Measurements from ENCODE around the gene P2RY12. TPM values are rescaled to one million over a fixed set of nuclear protein-coding genes. Genes with fewer than 3 reads are reported as not detected.

P2RY12 gene
- total RNA-seq, 2 experiments from 2014 or later, result not detected

- Mint-ChIP-seq H3K9me3 (no peaks in the 10 kb centered on the region), H3K36me3 (ENCODE audit: low read depth) (no peaks in the 10 kb centered on the region), H3K27me3 (peaks cover 4% of the 10 kb centered on the region), H3K4me3 (no peak overlapping the region), H3K27ac (no peak overlapping the region), H3K4me1 (peaks cover 20% of the 10 kb centered on the region)
- CTCF ChIA-PET, result interaction anchor here (0.5 to 1.0 kb wide), 4 partner anchors 13 to 1939 kb away, joined by 3 read pairs; no protein-coding TSS in a partner anchor
- no peak for DNase-seq
- POLR2A ChIA-PET, result no interaction called here
Observed at GRCh38 chr3:151386056-151386455, 1.5 kb upstream of the P2RY12 start.

DNA sequence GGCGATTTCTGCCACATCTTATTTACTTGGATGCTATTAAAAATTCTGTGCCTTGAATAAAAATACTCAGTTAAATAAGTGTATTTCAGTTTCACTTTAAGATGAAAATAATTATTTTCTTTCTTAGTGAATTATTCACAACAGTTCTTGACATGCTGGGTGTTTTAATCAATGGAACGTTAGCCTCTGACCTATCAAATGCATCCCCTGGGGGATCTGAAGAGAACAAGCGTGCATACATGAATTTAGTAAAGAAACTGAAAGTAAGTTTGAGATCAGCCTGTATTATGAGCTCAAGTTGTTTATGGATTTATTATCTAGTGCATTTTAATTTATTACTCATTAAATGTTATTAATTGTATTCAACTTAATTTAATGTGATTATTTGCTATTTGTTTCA, 597 bp downstream of the P2RY12 start:
- Mint-ChIP-seq H3K4me3 (no peak overlapping the region), H3K27ac (no peak overlapping the region), H3K4me1 (peaks cover 20% of the 10 kb centered on the region), H3K27me3 (peaks cover under 1% of the 10 kb centered on the region), H3K36me3 (ENCODE audit: low read depth) (no peaks in the 10 kb centered on the region), H3K9me3 (no peaks in the 10 kb centered on the region)
- no peak for DNase-seq
- ChIA-PET CTCF (no interaction called here), POLR2A (no interaction called here)

DNA sequence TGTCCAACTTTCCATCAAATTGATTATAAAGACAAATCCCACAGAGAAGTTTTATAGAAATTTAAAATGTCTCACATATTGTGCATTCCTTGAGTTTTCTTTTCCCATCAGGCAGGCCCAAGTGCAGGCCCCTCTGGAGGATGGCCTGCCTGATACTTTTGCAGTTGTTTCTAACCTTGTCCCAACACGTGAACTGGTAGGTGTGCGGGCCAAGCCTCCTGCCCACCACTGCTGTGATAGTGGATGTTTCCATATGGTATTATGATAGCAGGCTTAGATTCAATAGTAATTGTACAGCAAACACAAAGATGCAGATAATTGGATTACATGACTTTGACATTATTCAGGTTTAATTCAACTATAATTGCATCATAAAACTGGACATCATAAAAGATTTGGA, 1.4 kb downstream of the P2RY12 start:
- Mint-ChIP-seq H3K27ac (no peak overlapping the region), H3K4me1 (peaks cover 20% of the 10 kb centered on the region), H3K4me3 (no peak overlapping the region), H3K27me3 (no peaks in the 10 kb centered on the region), H3K36me3 (ENCODE audit: low read depth) (no peaks in the 10 kb centered on the region), H3K9me3 (no peaks in the 10 kb centered on the region)
- CTCF ChIA-PET, result no interaction called here
- no peak for DNase-seq
- POLR2A ChIA-PET, result no interaction called here

- CTCF ChIA-PET, result no interaction called here
- POLR2A ChIA-PET, result no interaction called here
- DNase-seq, result no peak
- Mint-ChIP-seq H3K4me1 (peaks cover 17% of the 10 kb centered on the region), H3K36me3 (ENCODE audit: low read depth) (no peaks in the 10 kb centered on the region), H3K27me3 (no peaks in the 10 kb centered on the region), H3K4me3 (no peak overlapping the region), H3K27ac (no peak overlapping the region), H3K9me3 (no peaks in the 10 kb centered on the region)
Observed at GRCh38 chr3:151382671-151383070, 1.9 kb downstream of the P2RY12 start.

DNA sequence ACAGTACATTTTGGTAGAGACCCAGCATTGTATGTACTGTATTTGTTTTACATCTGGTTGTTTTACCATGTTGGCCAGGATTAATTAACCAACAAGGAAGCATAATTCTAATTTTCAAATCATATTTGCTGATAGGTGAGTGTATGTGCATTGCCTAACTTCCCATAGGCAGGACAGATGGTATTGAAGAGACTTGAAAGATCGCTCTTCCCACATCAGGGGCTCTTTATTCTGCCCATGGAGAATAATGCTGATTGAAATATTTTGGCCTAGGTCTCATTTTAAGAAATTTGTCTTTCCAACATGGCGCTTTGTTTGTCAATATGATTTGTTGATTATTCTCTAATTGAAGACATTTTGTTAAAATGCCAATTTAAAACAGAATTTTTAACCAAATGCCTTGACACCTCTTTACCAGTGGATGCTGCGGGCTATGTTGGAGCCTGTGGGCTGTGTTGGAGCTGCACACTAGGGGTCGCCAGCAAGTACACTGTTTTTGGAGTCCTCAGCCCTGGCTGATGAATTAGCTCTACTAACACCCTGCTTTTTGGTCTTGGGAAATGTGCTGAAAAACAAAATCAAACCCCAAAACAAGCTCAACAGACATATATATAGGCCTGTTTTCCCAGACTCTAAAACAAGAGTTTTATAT, 5.3 kb downstream of the P2RY12 start:
- ChIA-PET CTCF (no interaction called here), POLR2A (no interaction called here)
- peak; percentile 13 for DNase-seq
- Mint-ChIP-seq H3K4me1 (peaks cover 9% of the 10 kb centered on the region), H3K4me3 (no peak overlapping the region), H3K27ac (no peak overlapping the region), H3K9me3 (no peaks in the 10 kb centered on the region), H3K36me3 (ENCODE audit: low read depth) (no peaks in the 10 kb centered on the region), H3K27me3 (peaks cover 5% of the 10 kb centered on the region)

DNA sequence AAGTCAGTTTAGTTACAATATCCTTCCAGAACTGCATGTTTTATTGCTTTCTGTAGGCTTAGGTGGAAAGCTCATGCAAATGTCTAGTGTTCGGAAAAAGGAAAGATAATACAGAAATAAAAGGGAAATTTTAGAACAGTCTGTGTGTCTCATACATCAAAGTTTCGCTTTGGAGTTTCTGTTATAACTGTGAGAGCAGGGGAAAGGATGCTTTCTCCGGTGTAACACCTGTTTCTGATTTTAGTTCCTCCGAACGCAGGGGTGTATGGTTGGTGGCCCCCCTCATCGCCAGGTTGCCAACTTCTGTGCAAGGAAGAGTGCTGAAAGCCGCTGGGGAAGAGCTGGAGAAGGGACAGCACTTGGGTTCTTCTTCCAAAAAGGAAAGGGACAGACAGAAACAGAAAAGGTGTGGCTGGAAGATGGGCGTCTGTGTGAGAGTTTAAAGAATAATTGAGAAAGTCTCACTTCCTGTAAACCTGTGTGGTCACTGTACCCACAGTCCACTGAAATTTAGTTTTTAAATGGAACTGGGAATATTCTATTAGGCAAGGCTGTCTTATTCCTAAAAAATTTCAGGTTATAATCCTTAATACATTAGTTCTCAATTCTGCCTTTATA, 6.7 kb downstream of the P2RY12 start:
- Mint-ChIP-seq H3K4me3 (no peak overlapping the region), H3K4me1 (peaks cover 3% of the 10 kb centered on the region)
- CTCF ChIA-PET, result interaction anchor here (1.5 kb wide), 1 partner anchor 18 kb away, joined by 3 read pairs; no protein-coding TSS in a partner anchor

DNA sequence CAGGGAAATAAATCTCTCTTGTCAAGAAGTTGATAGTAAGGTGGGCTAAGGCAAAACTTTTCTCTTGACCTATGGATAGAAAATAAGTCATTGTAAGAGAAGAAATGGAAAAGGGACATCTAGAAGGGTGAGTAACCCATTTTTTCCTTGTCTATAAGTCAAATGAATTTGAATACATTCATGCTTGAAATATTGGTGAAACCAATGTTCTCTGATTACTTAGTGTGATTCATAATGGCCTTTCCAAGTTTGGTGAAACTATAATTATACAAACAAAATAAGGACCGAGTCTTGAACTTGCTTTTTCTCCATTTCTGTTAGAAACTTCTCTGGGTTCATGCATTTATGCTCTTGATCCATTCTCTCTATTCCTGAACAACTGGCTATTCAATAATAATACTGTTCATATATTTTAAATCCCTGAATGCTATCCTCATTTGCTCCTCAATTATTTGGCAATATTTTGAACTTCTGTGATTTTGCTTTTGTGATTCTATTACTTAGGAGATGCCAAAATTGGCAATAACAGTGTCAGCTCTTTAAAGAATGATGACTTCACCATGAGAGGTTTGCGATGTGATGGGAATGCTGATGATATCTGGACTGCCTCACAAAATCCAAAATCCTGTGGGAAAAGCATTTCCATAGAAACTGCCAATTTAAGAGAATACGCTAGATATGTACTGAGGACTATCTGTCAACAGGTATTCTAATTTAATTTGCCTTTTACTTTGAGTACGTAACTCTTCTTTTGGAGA, 12.3 kb downstream of the P2RY12 start:
- Mint-ChIP-seq H3K4me1 (no peaks in the 10 kb centered on the region), H3K4me3 (no peak overlapping the region), H3K36me3 (ENCODE audit: low read depth) (no peaks in the 10 kb centered on the region), H3K27ac (no peak overlapping the region), H3K27me3 (peaks cover 5% of the 10 kb centered on the region), H3K9me3 (no peaks in the 10 kb centered on the region)
- DNase-seq, result no peak
- POLR2A ChIA-PET, result no interaction called here
- CTCF ChIA-PET, result interaction anchor here (1.2 kb wide), 1 partner anchor 13 kb away, joined by 3 read pairs; no protein-coding TSS in a partner anchor

More for the DNA sequence above, 6.7 kb downstream of the P2RY12 start:
- Mint-ChIP-seq H3K9me3 (no peaks in the 10 kb centered on the region), H3K27ac (no peak overlapping the region), H3K36me3 (ENCODE audit: low read depth) (no peaks in the 10 kb centered on the region), H3K27me3 (peaks cover 5% of the 10 kb centered on the region)
- no peak for DNase-seq
- POLR2A ChIA-PET, result no interaction called here

- Mint-ChIP-seq H3K27me3 (no peaks in the 10 kb centered on the region), H3K4me1 (no peaks in the 10 kb centered on the region), H3K4me3 (no peak overlapping the region), H3K9me3 (no peaks in the 10 kb centered on the region), H3K36me3 (ENCODE audit: low read depth) (no peaks in the 10 kb centered on the region), H3K27ac (no peak overlapping the region)
- ChIA-PET POLR2A (no interaction called here), CTCF (no interaction called here)
- DNase-seq, result no peak
Observed at GRCh38 chr3:151371526-151371925, 13.0 kb downstream of the P2RY12 start.

- no peaks in the 10 kb centered on the region for H3K36me3 Mint-ChIP-seq (ENCODE audit: low read depth)
- H3K4me1 Mint-ChIP-seq, result no peaks in the 10 kb centered on the region
- no peaks in the 10 kb centered on the region for H3K27me3 Mint-ChIP-seq
- no peak for DNase-seq
- CTCF ChIA-PET, result no interaction called here
- H3K27ac Mint-ChIP-seq, result no peak overlapping the region
- H3K4me3 Mint-ChIP-seq, result no peak overlapping the region
- H3K9me3 Mint-ChIP-seq, result no peaks in the 10 kb centered on the region
- POLR2A ChIA-PET, result no interaction called here
Observed at GRCh38 chr3:151367448-151367847, 17.1 kb downstream of the P2RY12 start.

DNA sequence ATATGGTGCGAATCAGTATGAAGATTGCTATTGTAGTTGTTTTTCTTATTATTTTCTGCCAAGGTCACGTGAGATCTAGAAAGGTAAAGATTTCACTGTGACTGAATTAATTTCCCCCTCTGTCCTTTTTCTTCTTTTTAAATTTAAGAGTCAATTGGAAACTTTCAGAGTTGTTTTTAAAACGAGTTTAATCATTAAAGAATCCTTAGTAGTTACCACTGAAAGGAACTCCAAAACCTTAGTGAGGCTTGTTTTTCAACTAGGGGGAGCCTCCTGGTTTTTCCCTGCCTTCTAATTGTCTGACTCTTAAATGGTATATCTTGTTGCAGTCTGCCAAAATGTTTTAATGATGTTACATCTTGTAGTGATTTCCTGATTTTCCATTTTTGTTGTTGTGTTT, 17.6 kb downstream of the P2RY12 start:
- H3K4me1 Mint-ChIP-seq, result no peaks in the 10 kb centered on the region
- POLR2A ChIA-PET, result no interaction called here
- H3K36me3 Mint-ChIP-seq (ENCODE audit: low read depth), result no peaks in the 10 kb centered on the region
- no peaks in the 10 kb centered on the region for H3K9me3 Mint-ChIP-seq
- CTCF ChIA-PET, result no interaction called here
- H3K27ac Mint-ChIP-seq, result no peak overlapping the region
- no peak overlapping the region for H3K4me3 Mint-ChIP-seq
- H3K27me3 Mint-ChIP-seq, result no peaks in the 10 kb centered on the region
- DNase-seq, result no peak

- ChIA-PET CTCF (no interaction called here), POLR2A (no interaction called here)
- Mint-ChIP-seq H3K9me3 (no peaks in the 10 kb centered on the region), H3K36me3 (ENCODE audit: low read depth) (no peaks in the 10 kb centered on the region), H3K27me3 (no peaks in the 10 kb centered on the region), H3K4me3 (no peak overlapping the region), H3K27ac (no peak overlapping the region), H3K4me1 (no peaks in the 10 kb centered on the region)
- DNase-seq, result no peak
Observed at GRCh38 chr3:151362751-151363174, 21.8 kb downstream of the P2RY12 start.

GRCh38 chr3:151357463-151357850, 27.1 kb downstream of the P2RY12 start:
- POLR2A ChIA-PET, result no interaction called here
- H3K27me3 Mint-ChIP-seq, result no peaks in the 10 kb centered on the region
- CTCF ChIA-PET, result interaction anchor here (1.0 kb wide), 1 partner anchor 11 kb away, joined by 3 read pairs; no protein-coding TSS in a partner anchor

DNA sequence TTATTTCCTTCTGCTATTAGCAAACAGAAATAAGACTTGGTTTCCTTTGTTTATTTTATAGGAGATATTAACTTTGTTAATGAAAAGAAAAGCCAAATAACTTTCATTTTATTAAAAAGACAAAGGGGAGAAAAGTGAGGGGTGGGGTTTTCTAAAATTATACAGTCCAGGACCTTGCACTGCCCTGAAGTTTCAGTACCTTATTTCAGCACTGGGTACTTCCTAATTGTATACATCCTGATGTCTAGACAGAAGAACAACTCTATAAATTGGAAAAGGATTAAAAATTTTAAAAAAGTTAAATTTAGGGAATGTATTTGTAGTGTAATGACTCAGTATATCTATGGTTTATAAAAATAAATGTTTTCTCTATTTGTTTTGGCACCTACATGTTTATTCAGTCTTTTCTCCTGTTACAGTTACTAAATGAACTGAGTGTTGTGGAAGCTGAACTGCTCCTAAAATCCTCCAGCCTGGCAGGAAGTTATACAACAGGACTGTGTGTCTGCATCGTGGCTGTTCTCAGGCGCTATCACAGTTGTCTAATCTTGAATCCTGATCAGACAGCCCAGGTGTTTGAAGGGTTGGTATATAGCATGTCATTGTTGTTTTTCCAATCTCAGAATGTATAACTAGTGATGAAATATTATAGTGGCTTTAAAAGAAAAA, 27.6 kb downstream of the P2RY12 start:
- ChIA-PET POLR2A (no interaction called here), CTCF (interaction anchor here (1.0 kb wide), 1 partner anchor 11 kb away, joined by 3 read pairs; no protein-coding TSS in a partner anchor)
- no peak overlapping the region for H3K4me3 Mint-ChIP-seq
- H3K36me3 Mint-ChIP-seq (ENCODE audit: low read depth), result no peaks in the 10 kb centered on the region
- H3K27me3 Mint-ChIP-seq, result peaks cover 3% of the 10 kb centered on the region
- no peaks in the 10 kb centered on the region for H3K9me3 Mint-ChIP-seq
- peaks cover 2% of the 10 kb centered on the region for H3K4me1 Mint-ChIP-seq
- H3K27ac Mint-ChIP-seq, result no peak overlapping the region
- DNase-seq, result no peak

More at GRCh38 chr3:151357463-151357850, 27.1 kb downstream of the P2RY12 start:
- Mint-ChIP-seq H3K4me1 (no peaks in the 10 kb centered on the region), H3K4me3 (no peak overlapping the region), H3K9me3 (no peaks in the 10 kb centered on the region), H3K36me3 (ENCODE audit: low read depth) (no peaks in the 10 kb centered on the region), H3K27ac (no peak overlapping the region)
- no peak for DNase-seq

Data from activated CD4-positive, alpha-beta T cell treated with anti-CD3 and anti-CD28 coated beads, Interleukin-2, amount 10 ng/mL, durations not matched to agents 7 days and 5 days (primary cell).